ENCODE data around the gene SLC30A7. TPM values are rescaled to one million over a fixed set of nuclear protein-coding genes. Genes with fewer than 3 reads are reported as not detected.

The SLC30A7 gene
- total RNA-seq, 2 donors from 2014 or later, result 8.1 to 9.0 TPM

- no peak overlapping the region for H3K4me3 ChIP-seq
- H3K9me3 ChIP-seq, result no peaks in the 10 kb centered on the region
- no peaks in the 10 kb centered on the region for H3K27me3 ChIP-seq
- peak overlapping the region; percentile 14 to 30 for H3K27ac ChIP-seq
- TF ChIP-seq, protein P1, sequence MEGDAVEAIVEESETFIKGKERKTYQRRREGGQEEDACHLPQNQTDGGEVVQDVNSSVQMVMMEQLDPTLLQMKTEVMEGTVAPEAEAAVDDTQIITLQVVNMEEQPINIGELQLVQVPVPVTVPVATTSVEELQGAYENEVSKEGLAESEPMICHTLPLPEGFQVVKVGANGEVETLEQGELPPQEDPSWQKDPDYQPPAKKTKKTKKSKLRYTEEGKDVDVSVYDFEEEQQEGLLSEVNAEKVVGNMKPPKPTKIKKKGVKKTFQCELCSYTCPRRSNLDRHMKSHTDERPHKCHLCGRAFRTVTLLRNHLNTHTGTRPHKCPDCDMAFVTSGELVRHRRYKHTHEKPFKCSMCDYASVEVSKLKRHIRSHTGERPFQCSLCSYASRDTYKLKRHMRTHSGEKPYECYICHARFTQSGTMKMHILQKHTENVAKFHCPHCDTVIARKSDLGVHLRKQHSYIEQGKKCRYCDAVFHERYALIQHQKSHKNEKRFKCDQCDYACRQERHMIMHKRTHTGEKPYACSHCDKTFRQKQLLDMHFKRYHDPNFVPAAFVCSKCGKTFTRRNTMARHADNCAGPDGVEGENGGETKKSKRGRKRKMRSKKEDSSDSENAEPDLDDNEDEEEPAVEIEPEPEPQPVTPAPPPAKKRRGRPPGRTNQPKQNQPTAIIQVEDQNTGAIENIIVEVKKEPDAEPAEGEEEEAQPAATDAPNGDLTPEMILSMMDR (IDR thresholded peaks at IDR 0.05), result no peak
- peaks cover 5% of the 10 kb centered on the region for H3K36me3 ChIP-seq
- no peaks in the 10 kb centered on the region for H3K4me1 ChIP-seq
- DNase-seq (ENCODE audit: low spot score), result no peak
Measured at GRCh38 chr1:100995198-100995988, 99.5 kb downstream of the SLC30A7 start.

GRCh38 chr1:100998426-100998825, 102.5 kb downstream of the SLC30A7 start:
- Histone ChIP-seq H3K27me3 (no peaks in the 10 kb centered on the region), H3K9me3 (no peaks in the 10 kb centered on the region), H3K36me3 (peaks cover 13% of the 10 kb centered on the region), H3K27ac (no peak overlapping the region), H3K4me1 (peaks cover 0 to 10% of the 10 kb centered on the region in 2 donors), H3K4me3 (no peak overlapping the region)
- no peak for DNase-seq (ENCODE audit: low spot score)
- TF ChIP-seq, protein P1 (IDR thresholded peaks at IDR 0.05), result no peak

GRCh38 chr1:101000131-101000873, 104.4 kb downstream of the SLC30A7 start:
- Histone ChIP-seq H3K27ac (no peak overlapping the region), H3K4me3 (no peak overlapping the region), H3K9me3 (no peaks in the 10 kb centered on the region), H3K4me1 (peaks cover 0 to 11% of the 10 kb centered on the region in 2 donors), H3K27me3 (no peaks in the 10 kb centered on the region), H3K36me3 (peaks cover 13% of the 10 kb centered on the region)
- no peak for DNase-seq (ENCODE audit: low spot score)
- TF ChIP-seq, protein P1 (IDR thresholded peaks at IDR 0.05), result no peak

- Histone ChIP-seq H3K4me1 (peaks cover 0 to 11% of the 10 kb centered on the region in 2 donors), H3K4me3 (no peak overlapping the region), H3K27me3 (no peaks in the 10 kb centered on the region), H3K27ac (peak overlapping the region; percentile 15 to 37), H3K36me3 (peaks cover 13% of the 10 kb centered on the region), H3K9me3 (no peaks in the 10 kb centered on the region)
- no peak for DNase-seq (ENCODE audit: low spot score)
- TF ChIP-seq, protein P1 (IDR thresholded peaks at IDR 0.05), result no peak
Measured at GRCh38 chr1:101002551-101002950, 106.7 kb downstream of the SLC30A7 start.

DNA sequence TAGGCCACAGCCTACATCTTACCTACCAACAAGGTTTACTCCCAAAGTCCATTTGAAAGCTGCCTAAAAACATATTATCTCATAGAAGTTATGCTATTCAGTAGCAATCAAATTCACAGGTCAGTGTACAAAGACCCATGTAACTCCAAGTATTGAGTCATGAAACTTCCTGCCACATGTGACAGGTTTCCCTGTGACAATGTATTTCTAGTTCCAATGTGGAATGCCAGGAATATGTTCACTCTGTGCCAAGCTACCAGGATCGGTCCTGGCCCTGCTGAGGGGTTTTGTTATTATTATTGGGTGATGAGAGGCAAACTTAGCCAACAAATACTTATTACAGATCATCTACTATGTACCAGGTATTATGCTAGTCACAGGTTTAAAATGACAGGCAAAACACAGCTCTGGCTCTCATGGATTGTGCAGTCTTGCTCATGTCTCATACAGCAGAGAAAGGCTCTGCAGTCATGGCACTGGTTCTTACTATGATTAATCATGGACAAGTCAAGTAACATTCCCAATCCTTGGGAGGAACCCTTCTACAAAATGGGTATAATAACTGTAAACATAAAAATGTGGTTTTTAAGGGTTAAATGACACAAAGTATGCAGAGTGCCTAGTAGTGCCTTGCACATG, 107.2 kb downstream of the SLC30A7 start:
- DNase-seq (ENCODE audit: low spot score), result no peak
- H3K9me3 ChIP-seq, result no peaks in the 10 kb centered on the region
- TF ChIP-seq, protein P1 (IDR thresholded peaks at IDR 0.05), result no peak
- peak overlapping the region; percentile 15 to 37 for H3K27ac ChIP-seq
- peaks cover 13% of the 10 kb centered on the region for H3K36me3 ChIP-seq
- H3K4me3 ChIP-seq, result no peak overlapping the region
- peaks cover 0 to 11% of the 10 kb centered on the region in 2 donors for H3K4me1 ChIP-seq
- no peaks in the 10 kb centered on the region for H3K27me3 ChIP-seq
